ENCODE data around the gene SIGLECL1.
"Not testable (repeated sequence)": the region's sequence is repeated elsewhere in the genome, so short reads cannot be mapped to it uniquely, and the experiment has no call there.

The SIGLECL1 gene

DNA sequence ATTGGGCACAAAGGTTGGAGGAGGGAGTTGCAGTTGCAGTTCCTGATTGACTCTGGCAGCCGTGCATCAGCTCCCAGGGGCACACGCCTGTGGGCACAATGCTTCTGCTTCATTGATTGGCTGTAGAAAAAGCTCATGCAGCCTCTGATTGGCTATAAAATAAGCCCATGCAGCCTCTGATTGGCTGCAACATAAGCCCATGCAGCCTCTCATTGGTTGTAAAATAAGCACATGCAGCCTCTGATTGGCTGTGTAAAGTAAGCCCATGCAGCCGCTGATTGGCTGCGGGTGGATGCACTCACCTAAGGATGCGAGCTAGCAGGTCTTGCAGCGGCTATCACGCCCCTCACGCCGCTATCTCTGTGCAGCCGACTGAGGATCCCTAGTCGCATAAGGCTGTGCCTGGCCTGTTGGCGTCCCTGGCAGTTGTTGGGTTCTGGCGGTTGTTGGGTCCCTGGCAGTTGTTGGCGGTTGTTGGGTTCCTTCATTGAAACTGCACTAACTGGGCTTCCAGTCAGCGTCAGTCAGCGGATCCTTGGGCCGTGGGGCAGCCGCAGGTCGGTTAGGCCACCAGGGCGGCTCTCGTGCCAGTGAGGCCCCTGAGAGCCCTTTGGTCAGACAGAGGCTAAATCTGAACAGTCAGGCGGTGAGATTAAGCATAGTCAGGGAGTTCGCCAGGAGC is at the start of gene SIGLECL1:
SIGLECL1 (plus strand) TSS at position 295 of the 682 bp plus-strand sequence. CDS start 12,993 bp downstream, outside the sequence.
- no peak for DNase-seq (ENCODE audit: low read depth)

GRCh38 chr19:51201712-51202111 is 49.2 kb upstream of the SIGLECL1 start:
- DNase-seq (ENCODE audit: low read depth) = no peak

GRCh38 chr19:51203916-51204315 is 47.0 kb upstream of the SIGLECL1 start:
- DNase-seq (ENCODE audit: low read depth) = no peak

- DNase-seq (ENCODE audit: low read depth) = no peak
Observed at GRCh38 chr19:51204321-51204720, 46.6 kb upstream of the SIGLECL1 start.

DNA sequence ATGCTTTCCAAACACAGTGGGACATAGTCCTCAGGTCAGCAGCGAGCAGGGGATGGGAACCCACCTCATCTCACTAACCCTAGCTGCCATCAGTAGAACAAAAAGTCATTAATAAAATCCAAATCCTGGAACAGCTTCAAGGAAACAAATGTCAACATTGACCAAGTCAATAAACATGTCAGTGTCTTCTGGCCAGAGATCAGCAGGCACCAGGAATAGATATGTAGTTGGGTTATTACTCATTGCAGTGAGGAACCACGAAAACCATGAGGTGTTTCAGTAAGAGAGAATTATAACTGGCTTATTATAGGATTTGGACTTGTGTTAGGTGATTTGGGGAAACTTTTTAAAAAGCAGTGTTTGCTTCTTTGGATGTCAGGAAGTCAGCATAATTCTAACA is 43.1 kb upstream of the SIGLECL1 start:
- no peak for DNase-seq (ENCODE audit: low read depth)

DNA sequence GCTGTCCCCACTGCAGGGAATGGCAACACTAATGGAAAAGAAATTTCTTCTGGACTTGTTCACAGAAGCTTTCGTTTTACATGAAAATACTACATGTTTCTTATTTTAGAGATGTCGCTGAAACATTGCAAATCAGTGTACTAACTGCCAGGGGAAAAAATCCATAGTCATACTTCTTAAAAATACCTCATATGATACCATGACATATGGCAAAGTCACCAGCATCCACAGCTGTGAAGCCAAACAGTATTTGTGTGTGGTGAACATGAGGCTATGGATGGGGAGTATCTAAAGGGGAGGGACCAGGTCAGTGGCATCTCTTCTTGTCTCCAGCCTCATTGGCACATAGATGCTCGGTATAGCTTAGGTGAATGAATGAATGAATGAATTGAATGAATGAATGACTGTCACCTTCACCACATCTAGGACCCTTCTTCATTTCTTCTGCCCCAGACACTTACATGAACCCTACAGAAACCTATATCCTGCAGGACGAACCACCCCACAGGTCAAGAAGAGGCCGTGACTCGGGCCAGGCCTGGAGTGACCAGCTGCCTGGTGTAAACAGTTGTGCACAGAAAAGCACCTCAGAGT is 40.6 kb upstream of the SIGLECL1 start:
- DNase-seq (ENCODE audit: low read depth) = no peak

DNA sequence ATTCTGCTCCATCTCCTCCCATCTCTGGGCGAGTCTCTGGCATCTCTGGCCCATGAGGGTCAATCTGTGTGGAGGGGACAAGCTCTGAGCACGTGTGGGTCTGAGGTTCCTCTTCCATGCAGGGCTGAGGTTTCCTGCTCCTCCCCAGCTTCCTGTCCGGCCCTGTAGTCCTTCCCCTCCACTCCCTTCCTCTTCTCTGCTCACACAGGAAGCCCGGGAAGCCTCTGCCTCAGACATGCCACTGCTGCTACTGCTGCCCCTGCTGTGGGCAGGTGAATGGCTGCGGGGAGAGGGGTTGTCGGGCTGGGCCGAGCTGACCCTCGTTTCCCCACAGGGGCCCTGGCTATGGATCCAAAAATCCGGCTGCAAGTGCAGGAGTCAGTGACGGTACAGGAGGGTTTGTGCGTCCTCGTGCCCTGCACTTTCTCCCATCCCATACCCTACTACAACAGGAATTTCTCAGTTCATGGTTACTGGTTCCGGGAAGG is 40.0 kb upstream of the SIGLECL1 start:
- DNase-seq (ENCODE audit: low read depth) = not testable (repeated sequence)

DNA sequence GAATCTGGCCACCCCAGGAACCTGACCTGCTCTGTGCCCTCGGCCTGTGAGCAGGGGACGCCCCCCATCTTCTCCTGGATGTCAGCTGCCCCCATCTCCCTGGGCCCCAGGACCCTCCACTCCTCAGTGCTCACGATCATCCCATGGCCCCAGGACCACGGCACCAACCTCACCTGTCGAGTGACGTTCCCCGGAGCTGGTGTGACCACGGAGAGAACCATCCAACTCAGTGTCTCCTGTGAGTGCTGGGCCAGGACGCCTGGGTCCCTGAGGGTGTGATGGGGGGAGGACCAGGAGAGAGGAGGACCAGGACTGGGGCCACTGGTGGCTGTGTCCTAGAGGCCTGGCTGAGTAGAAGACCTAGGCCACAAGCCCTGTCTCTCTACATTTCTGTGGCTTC is 39.0 kb upstream of the SIGLECL1 start:
- no peak for DNase-seq (ENCODE audit: low read depth)

DNA sequence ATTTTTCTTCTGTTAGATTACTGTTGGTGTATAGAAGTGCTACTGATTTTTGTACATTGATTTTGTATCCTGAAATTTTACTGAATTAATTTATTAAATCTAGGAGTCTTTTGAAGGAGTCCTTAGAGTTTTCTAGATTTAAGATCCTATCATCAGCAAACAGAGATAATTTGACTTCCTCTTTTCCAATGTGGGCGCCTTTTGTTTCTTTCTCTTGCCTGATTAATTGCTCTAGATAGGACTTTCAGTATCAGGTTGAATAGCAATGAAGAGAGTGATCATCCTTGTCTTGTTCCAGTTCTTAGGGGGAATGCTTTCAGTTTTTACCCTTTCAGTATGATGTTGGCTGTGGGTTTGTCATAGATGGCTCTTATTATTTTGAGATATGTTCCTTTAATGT is 31.6 kb upstream of the SIGLECL1 start:
- DNase-seq (ENCODE audit: low read depth) = no peak

DNA sequence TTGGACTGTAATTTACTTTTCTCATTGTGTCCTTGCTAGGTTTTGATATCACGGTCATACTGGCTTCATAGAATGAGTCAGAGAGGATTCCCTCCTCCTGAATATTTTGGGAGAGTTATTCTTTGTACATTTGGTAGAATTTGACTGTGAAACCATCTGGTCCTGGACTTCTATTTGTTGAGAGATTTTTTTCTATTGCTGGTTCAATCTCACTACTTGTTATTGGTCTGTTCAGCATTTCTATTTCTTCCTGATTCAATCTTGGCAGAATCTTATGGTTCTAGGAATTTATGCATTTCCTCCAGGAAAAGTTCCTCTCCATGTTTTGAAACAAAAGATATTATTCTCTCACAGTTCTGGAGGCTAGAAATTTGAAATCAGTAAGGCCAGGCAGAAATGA is 30.9 kb upstream of the SIGLECL1 start:
- DNase-seq (ENCODE audit: low read depth) = no peak

GRCh38 chr19:51220996-51221395 is 29.9 kb upstream of the SIGLECL1 start:
- DNase-seq (ENCODE audit: low read depth) = no peak

GRCh38 chr19:51224163-51224641 is 26.7 kb upstream of the SIGLECL1 start:
- no peak for DNase-seq (ENCODE audit: low read depth)

- DNase-seq (ENCODE audit: low read depth) = not testable (repeated sequence)
Observed at GRCh38 chr19:51224898-51225393, 25.9 kb upstream of the SIGLECL1 start, which contains the start of gene CD33. TSS of gene CD33 (plus strand) at chr19:51225080. CDS start at chr19:51225119, 39 bp downstream.

DNA sequence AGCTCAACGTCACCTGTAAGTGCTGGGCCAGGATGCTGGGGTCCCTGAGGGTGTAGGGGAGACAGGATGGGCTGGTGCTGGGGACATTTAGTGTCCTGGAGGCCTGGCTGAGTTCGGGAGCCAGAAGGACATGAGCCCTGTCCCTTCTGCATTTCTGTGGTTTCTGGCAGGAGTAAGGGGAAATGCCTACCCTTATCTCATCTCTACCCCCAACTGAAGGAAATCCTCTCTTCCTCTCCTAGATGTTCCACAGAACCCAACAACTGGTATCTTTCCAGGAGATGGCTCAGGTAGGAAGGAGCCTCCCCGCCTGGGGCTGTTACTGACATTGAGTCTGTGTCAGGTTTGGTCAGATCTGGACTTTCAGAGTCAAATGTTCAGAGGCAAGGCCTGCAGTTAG is 24.8 kb upstream of the SIGLECL1 start:
- no peak for DNase-seq (ENCODE audit: low read depth)

DNA sequence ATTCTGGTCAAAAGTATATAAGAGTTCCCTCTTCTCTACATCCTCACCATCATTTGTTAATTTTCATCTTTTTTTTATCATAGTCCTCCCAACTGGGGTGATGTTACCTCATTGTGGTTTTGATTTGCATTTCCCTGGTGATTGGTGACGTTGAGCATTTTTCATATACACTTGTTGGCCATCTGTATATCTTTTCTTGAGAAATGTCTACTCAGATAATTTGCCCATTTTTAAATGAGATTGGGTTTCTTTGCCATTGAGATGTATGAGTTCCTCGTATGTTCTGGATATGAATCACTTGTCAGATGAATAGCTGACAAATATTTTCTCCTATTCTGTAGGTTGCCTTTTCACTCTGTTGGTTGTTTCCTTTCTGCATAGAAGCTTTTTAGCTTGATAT is 23.6 kb upstream of the SIGLECL1 start:
- no peak for DNase-seq (ENCODE audit: low read depth)

DNA sequence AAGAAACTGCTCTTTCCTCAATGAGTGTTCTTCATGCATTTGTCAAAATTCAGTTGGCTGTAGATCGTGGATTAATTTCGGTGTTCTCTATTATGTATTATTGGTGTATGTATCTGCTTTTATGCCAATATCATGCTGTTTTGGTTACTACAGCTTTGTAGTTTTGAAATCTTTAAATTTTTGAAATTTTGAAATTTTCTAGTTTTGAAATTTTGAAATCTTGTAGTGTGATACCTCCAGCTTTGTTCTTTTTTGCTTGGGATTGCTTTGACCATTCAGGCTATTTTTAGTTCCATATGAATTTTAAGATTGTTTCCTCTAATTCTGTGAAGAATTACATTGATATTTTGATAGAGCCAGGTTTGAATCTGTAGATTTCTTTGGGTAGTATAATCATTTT is 22.9 kb upstream of the SIGLECL1 start:
- no peak for DNase-seq (ENCODE audit: low read depth)

- no peak for DNase-seq (ENCODE audit: low read depth)
Observed at GRCh38 chr19:51240866-51241265, 10.0 kb upstream of the SIGLECL1 start.

- no peak for DNase-seq (ENCODE audit: low read depth)
Observed at GRCh38 chr19:51242881-51243630, 7.8 kb upstream of the SIGLECL1 start.

- no peak for DNase-seq (ENCODE audit: low read depth)
Observed at GRCh38 chr19:51246164-51246552, 4.7 kb upstream of the SIGLECL1 start.

- no peak for DNase-seq (ENCODE audit: low read depth)
Observed at GRCh38 chr19:51247972-51248590, 2.8 kb upstream of the SIGLECL1 start.

DNA sequence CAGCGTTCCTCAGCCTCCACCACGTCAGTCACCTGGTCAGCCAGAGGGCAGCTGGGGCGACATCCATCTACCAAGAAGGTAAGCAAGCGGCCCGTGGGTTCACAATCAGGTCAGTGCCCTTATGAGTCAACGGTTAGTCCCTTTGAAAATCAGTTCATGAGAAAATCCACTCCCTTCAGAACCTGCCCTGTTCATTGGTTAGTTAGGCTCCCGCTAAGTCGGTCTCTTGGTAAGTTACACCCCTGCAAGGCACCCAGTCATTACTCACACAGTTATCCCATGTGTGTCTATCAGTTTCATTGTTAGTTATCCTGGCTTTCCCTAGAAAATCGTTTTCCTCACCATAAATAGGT is 564 bp downstream of the SIGLECL1 start:
- no peak for DNase-seq (ENCODE audit: low read depth)
